Parathyroid adenoma (tissue), 2 donors: ENCODE results near the gene PPP1R3G.

ENCODE experiments used
- H2AFZ ChIP-seq: fragments of 300-600 bp; sonication (generic); one replicate; pipeline ENCODE4 v1.7.0; 2017; ENCODE audit warnings: antibody characterized with exemption, mild to moderate bottlenecking
- H3K27ac ChIP-seq: fragments of 300-600 bp; sonication (generic); one replicate; pipeline ENCODE4 v1.7.0; 2017
- H3K27me3 ChIP-seq: fragments of 300-600 bp; sonication (generic); one replicate; pipeline ENCODE4 v1.7.0; 2017; ENCODE audit warnings: low read length; ENCODE audit not compliant: control insufficient read depth, insufficient read depth
- H3K36me3 ChIP-seq: fragments of 300-600 bp; sonication (generic); one replicate; pipeline ENCODE4 v1.7.0; 2017; ENCODE audit warnings: low read length; ENCODE audit not compliant: control insufficient read depth, insufficient read depth
- H3K4me1 ChIP-seq: fragments of 300-600 bp; sonication (generic); one replicate; pipeline ENCODE4 v1.7.0; 2017; ENCODE audit warnings: control low read depth
- H3K4me2 ChIP-seq: fragments of 300-600 bp; sonication (generic); one replicate; pipeline ENCODE4 v1.7.0; 2017; ENCODE audit warnings: low read length
- H3K4me3 ChIP-seq: fragments of 300-600 bp; sonication (generic); one replicate; pipeline ENCODE4 v1.7.0; 2017; ENCODE audit warnings: low read depth, low read length
- H3K79me2 ChIP-seq: fragments of 300-600 bp; sonication (generic); one replicate; pipeline ENCODE4 v1.7.0; 2017; ENCODE audit warnings: control low read depth
- H3K9ac ChIP-seq: fragments of 300-600 bp; sonication (generic); one replicate; pipeline ENCODE4 v1.7.0; 2017; ENCODE audit warnings: mild to moderate bottlenecking
- H3K9me3 ChIP-seq: fragments of 300-600 bp; sonication (generic); one replicate; pipeline ENCODE4 v1.7.0; 2017; ENCODE audit warnings: low read length; ENCODE audit not compliant: control insufficient read depth
- CTCF ChIP-seq: fragments of 300-600 bp; sonication (generic); IDR thresholded peaks from one replicate; pipeline ENCODE4 v1.7.0; 2017; ENCODE audit warnings: antibody characterized with exemption, mild to moderate bottlenecking
- donor health status: primary hyperparathyroidism.

The PPP1R3G gene

GRCh38 chr6:5100806-5101205 lies 15.7 kb downstream of the PPP1R3G start:
- Histone ChIP-seq H3K36me3 (no peaks in the 10 kb centered on the region), H3K4me3 (no peak overlapping the region), H3K9ac (no peak overlapping the region), H2AFZ (no peak overlapping the region), H3K9me3 (no peaks in the 10 kb centered on the region), H3K27ac (no peak overlapping the region), H3K4me2 (no peak overlapping the region), H3K79me2 (no peaks in the 10 kb centered on the region), H3K27me3 (no peaks in the 10 kb centered on the region), H3K4me1 (no peaks in the 10 kb centered on the region)
- TF ChIP-seq CTCF, result no peak

- TF ChIP-seq CTCF, result no peak
- no peaks in the 10 kb centered on the region for H3K79me2 ChIP-seq
- H3K9me3 ChIP-seq, result no peaks in the 10 kb centered on the region
- H3K9ac ChIP-seq, result no peak overlapping the region
- no peak overlapping the region for H3K4me2 ChIP-seq
- no peak overlapping the region for H3K4me3 ChIP-seq
- no peak overlapping the region for H3K27ac ChIP-seq
- no peaks in the 10 kb centered on the region for H3K36me3 ChIP-seq
- no peaks in the 10 kb centered on the region for H3K4me1 ChIP-seq
- no peak overlapping the region for H2AFZ ChIP-seq
- no peaks in the 10 kb centered on the region for H3K27me3 ChIP-seq
Measured at GRCh38 chr6:5102267-5102970, 17.3 kb downstream of the PPP1R3G start.

GRCh38 chr6:5103250-5103649 lies 18.1 kb downstream of the PPP1R3G start:
- no peak for TF ChIP-seq CTCF
- Histone ChIP-seq H3K4me1 (no peaks in the 10 kb centered on the region), H3K4me3 (no peak overlapping the region), H3K4me2 (no peak overlapping the region), H3K9ac (no peak overlapping the region), H3K27ac (no peak overlapping the region), H3K9me3 (no peaks in the 10 kb centered on the region), H3K79me2 (no peaks in the 10 kb centered on the region), H3K27me3 (no peaks in the 10 kb centered on the region), H3K36me3 (no peaks in the 10 kb centered on the region), H2AFZ (no peak overlapping the region)

GRCh38 chr6:5104667-5105066 lies 19.5 kb downstream of the PPP1R3G start:
- H3K27ac ChIP-seq, result no peak overlapping the region
- H3K9me3 ChIP-seq, result no peaks in the 10 kb centered on the region
- no peak overlapping the region for H3K4me3 ChIP-seq
- no peak overlapping the region for H3K4me2 ChIP-seq
- TF ChIP-seq CTCF, result no peak
- no peaks in the 10 kb centered on the region for H3K4me1 ChIP-seq
- H3K36me3 ChIP-seq, result no peaks in the 10 kb centered on the region
- no peak overlapping the region for H2AFZ ChIP-seq
- H3K27me3 ChIP-seq, result no peaks in the 10 kb centered on the region
- no peak overlapping the region for H3K9ac ChIP-seq
- no peaks in the 10 kb centered on the region for H3K79me2 ChIP-seq

GRCh38 chr6:5105146-5105545 lies 20.0 kb downstream of the PPP1R3G start:
- Histone ChIP-seq H3K9ac (no peak overlapping the region), H3K27ac (no peak overlapping the region), H3K9me3 (no peaks in the 10 kb centered on the region), H3K36me3 (no peaks in the 10 kb centered on the region), H3K4me3 (no peak overlapping the region), H3K4me1 (no peaks in the 10 kb centered on the region), H3K27me3 (no peaks in the 10 kb centered on the region), H3K79me2 (no peaks in the 10 kb centered on the region), H2AFZ (no peak overlapping the region), H3K4me2 (no peak overlapping the region)
- TF ChIP-seq CTCF, result no peak
